ENCODE results near the gene NPHP1.
"Not testable (repeated sequence)": the region's sequence is repeated elsewhere in the genome, so short reads cannot be mapped to it uniquely, and the experiment has no call there.

Gene NPHP1

GRCh38 chr2:110197452-110197851 is 7.4 kb downstream of the NPHP1 start:
- Histone ChIP-seq H3K27me3 (no peaks in the 10 kb centered on the region), H3K36me3 (peaks cover 0 to 20% (median 7%) of the 10 kb centered on the region in 3 donors), H3K27ac (no peak overlapping the region), H3K9me3 (no peaks in the 10 kb centered on the region), H3K4me3 (no peak overlapping the region), H3K4me1 (no peaks in the 10 kb centered on the region)
- no peak for DNase-seq
- intact Hi-C loops (cut with DNase I; ENCODE audit: low total_unique reads): no loop called here
- TF ChIP-seq CTCF (IDR thresholded peaks at IDR 0.05): no peak

- H3K9me3 ChIP-seq; H3K4me1 ChIP-seq; H3K27me3 ChIP-seq; intact Hi-C loops (cut with DNase I; ENCODE audit: low total_unique reads); H3K4me3 ChIP-seq; H3K27ac ChIP-seq; DNase-seq: not testable (repeated sequence)
- H3K36me3 ChIP-seq: peaks cover 0 to 36% (median 19%) of the 10 kb centered on the region in 3 donors
Measured at GRCh38 chr2:110190169-110190568, 14.6 kb downstream of the NPHP1 start.

DNA sequence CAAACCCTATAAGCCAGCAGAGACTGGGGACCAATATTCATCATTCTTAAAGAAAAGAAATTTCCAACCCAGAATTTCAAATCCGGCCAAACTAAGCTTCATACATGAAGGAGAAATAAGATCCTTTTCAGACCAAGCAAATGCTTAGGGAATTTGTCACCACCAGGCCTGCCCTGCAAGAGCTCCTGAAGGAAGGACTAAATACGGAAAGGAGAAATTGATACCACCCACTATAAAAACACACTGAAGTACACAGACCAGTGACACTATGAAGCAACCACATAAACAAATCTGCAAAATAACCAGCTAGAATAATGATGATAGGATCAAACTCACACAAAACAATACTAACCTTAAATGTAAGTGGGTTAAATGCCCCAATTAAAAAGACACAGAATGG is 22.4 kb downstream of the NPHP1 start:
- Histone ChIP-seq H3K27me3 (no peaks in the 10 kb centered on the region), H3K4me1 (no peaks in the 10 kb centered on the region), H3K27ac (no peak overlapping the region), H3K4me3 (no peak overlapping the region), H3K9me3 (peaks cover 0 to 10% (median 3%) of the 10 kb centered on the region in 3 donors), H3K36me3 (peaks cover 0 to 22% (median 10%) of the 10 kb centered on the region in 3 donors)
- intact Hi-C loops (cut with DNase I; ENCODE audit: low total_unique reads): no loop called here
- no peak for TF ChIP-seq CTCF (IDR thresholded peaks at IDR 0.05)
- DNase-seq: no peak

- Histone ChIP-seq H3K36me3 (peaks cover 0 to 11% (median 6%) of the 10 kb centered on the region in 3 donors), H3K9me3 (peaks cover 0 to 10% (median 3%) of the 10 kb centered on the region in 3 donors), H3K27me3 (no peaks in the 10 kb centered on the region), H3K4me3 (no peak overlapping the region), H3K4me1 (no peaks in the 10 kb centered on the region), H3K27ac (no peak overlapping the region)
- TF ChIP-seq CTCF (IDR thresholded peaks at IDR 0.05): no peak
- DNase-seq: no peak
- intact Hi-C loops (cut with DNase I; ENCODE audit: low total_unique reads): no loop called here
Measured at GRCh38 chr2:110180036-110180435, 24.8 kb downstream of the NPHP1 start.

- TF ChIP-seq CTCF (IDR thresholded peaks at IDR 0.05): no peak
- no peak overlapping the region for H3K27ac ChIP-seq
- H3K9me3 ChIP-seq: no peaks in the 10 kb centered on the region
- no peak for DNase-seq
- H3K36me3 ChIP-seq: no peaks in the 10 kb centered on the region
- no peaks in the 10 kb centered on the region for H3K4me1 ChIP-seq
- no peaks in the 10 kb centered on the region for H3K27me3 ChIP-seq
- H3K4me3 ChIP-seq: no peak overlapping the region
- intact Hi-C loops (cut with DNase I; ENCODE audit: low total_unique reads): no loop called here
Measured at GRCh38 chr2:110173523-110173922, 31.3 kb downstream of the NPHP1 start.

DNA sequence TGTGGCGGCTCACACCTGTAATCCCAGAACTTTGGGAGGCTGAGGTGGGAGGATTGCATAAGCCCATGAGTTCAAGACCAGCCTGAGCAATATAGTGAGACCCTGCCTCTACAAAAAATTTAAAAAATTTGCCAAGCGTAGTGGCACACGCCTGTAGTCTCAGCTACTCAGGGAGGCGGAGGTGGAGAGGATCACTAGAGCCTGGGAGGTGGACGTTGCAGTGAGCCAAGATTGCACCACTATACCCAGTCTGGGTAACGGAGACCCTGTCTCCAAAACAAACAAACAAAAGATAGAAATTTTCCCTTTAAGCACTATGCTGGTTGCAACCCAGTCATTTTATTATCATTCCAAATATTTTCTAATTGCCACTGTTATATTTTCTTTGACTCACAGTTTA is 32.3 kb downstream of the NPHP1 start:
- no peak for DNase-seq
- intact Hi-C loops (cut with DNase I; ENCODE audit: low total_unique reads): no loop called here
- Histone ChIP-seq H3K9me3 (no peaks in the 10 kb centered on the region), H3K27ac (no peak overlapping the region), H3K4me1 (no peaks in the 10 kb centered on the region), H3K36me3 (peaks cover 0 to 5% (median 0%) of the 10 kb centered on the region in 3 donors), H3K4me3 (no peak overlapping the region), H3K27me3 (no peaks in the 10 kb centered on the region)
- no peak for TF ChIP-seq CTCF (IDR thresholded peaks at IDR 0.05)
